ENCODE data around the gene CCNYL1.
"Not testable (repeated sequence)": the region's sequence is repeated elsewhere in the genome, so short reads cannot be mapped to it uniquely, and the experiment has no call there.

Gene CCNYL1

GRCh38 chr2:207716056-207716455, 4.6 kb downstream of the CCNYL1 start (continued):
- TF ChIP-seq GLIS3 (CRISPR knock-in tag; IDR thresholded peaks at IDR 0.05), result no peak
- TF ChIP-seq ISL1 (CRISPR knock-in tag; IDR thresholded peaks at IDR 0.05), result no peak
- no peak for TF ChIP-seq SNAI2 (CRISPR knock-in tag; IDR thresholded peaks at IDR 0.05)

- TF ChIP-seq ISL1 (CRISPR knock-in tag; IDR thresholded peaks at IDR 0.05), result no peak
- TF ChIP-seq, protein P1, sequence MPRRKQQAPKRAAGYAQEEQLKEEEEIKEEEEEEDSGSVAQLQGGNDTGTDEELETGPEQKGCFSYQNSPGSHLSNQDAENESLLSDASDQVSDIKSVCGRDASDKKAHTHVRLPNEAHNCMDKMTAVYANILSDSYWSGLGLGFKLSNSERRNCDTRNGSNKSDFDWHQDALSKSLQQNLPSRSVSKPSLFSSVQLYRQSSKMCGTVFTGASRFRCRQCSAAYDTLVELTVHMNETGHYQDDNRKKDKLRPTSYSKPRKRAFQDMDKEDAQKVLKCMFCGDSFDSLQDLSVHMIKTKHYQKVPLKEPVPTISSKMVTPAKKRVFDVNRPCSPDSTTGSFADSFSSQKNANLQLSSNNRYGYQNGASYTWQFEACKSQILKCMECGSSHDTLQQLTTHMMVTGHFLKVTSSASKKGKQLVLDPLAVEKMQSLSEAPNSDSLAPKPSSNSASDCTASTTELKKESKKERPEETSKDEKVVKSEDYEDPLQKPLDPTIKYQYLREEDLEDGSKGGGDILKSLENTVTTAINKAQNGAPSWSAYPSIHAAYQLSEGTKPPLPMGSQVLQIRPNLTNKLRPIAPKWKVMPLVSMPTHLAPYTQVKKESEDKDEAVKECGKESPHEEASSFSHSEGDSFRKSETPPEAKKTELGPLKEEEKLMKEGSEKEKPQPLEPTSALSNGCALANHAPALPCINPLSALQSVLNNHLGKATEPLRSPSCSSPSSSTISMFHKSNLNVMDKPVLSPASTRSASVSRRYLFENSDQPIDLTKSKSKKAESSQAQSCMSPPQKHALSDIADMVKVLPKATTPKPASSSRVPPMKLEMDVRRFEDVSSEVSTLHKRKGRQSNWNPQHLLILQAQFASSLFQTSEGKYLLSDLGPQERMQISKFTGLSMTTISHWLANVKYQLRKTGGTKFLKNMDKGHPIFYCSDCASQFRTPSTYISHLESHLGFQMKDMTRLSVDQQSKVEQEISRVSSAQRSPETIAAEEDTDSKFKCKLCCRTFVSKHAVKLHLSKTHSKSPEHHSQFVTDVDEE (CRISPR knock-in tag; IDR thresholded peaks at IDR 0.05), result no peak
- ATAC-seq, result no peak
These were observed 7.1 kb downstream of the CCNYL1 start for GRCh38 chr2:207718521-207718920.

- TF ChIP-seq PPARA (CRISPR knock-in tag; IDR thresholded peaks at IDR 0.05; ENCODE audit: borderline replicate concordance) (no peak), CREB5 (CRISPR knock-in tag; IDR thresholded peaks at IDR 0.05; ENCODE audit: low read depth) (no peak), TCF4 (CRISPR knock-in tag; IDR thresholded peaks at IDR 0.05; ENCODE audit: borderline replicate concordance) (no peak), GLIS3 (CRISPR knock-in tag; IDR thresholded peaks at IDR 0.05) (no peak), POU6F1 (CRISPR knock-in tag; IDR thresholded peaks at IDR 0.05; ENCODE audit: borderline replicate concordance, low read depth) (no peak), ARNTL (CRISPR knock-in tag; IDR thresholded peaks at IDR 0.05; ENCODE audit: borderline replicate concordance, low read depth) (no peak), CSDC2 (CRISPR knock-in tag; IDR thresholded peaks at IDR 0.05) (no peak), ESRRG (CRISPR knock-in tag; IDR thresholded peaks at IDR 0.05) (no peak), ZFP3 (CRISPR knock-in tag; IDR thresholded peaks at IDR 0.05) (no peak), OSR1 (CRISPR knock-in tag; IDR thresholded peaks at IDR 0.05) (no peak), BACH2 (CRISPR knock-in tag; IDR thresholded peaks at IDR 0.05; ENCODE audit: borderline replicate concordance) (no peak), ZNF70 (CRISPR knock-in tag; IDR thresholded peaks at IDR 0.05) (no peak), ZFP30 (CRISPR knock-in tag; IDR thresholded peaks at IDR 0.05) (no peak), SNAI2 (CRISPR knock-in tag; IDR thresholded peaks at IDR 0.05) (no peak), TOX (CRISPR knock-in tag; IDR thresholded peaks at IDR 0.05; ENCODE audit: borderline replicate concordance) (no peak), ZC3H10 (CRISPR knock-in tag; IDR thresholded peaks at IDR 0.05) (no peak)
- TF ChIP-seq, protein P2, sequence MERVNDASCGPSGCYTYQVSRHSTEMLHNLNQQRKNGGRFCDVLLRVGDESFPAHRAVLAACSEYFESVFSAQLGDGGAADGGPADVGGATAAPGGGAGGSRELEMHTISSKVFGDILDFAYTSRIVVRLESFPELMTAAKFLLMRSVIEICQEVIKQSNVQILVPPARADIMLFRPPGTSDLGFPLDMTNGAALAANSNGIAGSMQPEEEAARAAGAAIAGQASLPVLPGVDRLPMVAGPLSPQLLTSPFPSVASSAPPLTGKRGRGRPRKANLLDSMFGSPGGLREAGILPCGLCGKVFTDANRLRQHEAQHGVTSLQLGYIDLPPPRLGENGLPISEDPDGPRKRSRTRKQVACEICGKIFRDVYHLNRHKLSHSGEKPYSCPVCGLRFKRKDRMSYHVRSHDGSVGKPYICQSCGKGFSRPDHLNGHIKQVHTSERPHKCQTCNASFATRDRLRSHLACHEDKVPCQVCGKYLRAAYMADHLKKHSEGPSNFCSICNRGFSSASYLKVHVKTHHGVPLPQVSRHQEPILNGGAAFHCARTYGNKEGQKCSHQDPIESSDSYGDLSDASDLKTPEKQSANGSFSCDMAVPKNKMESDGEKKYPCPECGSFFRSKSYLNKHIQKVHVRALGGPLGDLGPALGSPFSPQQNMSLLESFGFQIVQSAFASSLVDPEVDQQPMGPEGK (CRISPR knock-in tag; IDR thresholded peaks at IDR 0.05; ENCODE audit: borderline replicate concordance), result no peak
- TF ChIP-seq, protein P3, sequence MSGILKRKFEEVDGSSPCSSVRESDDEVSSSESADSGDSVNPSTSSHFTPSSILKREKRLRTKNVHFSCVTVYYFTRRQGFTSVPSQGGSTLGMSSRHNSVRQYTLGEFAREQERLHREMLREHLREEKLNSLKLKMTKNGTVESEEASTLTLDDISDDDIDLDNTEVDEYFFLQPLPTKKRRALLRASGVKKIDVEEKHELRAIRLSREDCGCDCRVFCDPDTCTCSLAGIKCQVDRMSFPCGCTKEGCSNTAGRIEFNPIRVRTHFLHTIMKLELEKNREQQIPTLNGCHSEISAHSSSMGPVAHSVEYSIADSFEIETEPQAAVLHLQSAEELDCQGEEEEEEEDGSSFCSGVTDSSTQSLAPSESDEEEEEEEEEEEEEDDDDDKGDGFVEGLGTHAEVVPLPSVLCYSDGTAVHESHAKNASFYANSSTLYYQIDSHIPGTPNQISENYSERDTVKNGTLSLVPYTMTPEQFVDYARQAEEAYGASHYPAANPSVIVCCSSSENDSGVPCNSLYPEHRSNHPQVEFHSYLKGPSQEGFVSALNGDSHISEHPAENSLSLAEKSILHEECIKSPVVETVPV (CRISPR knock-in tag; IDR thresholded peaks at IDR 0.05), result no peak
- TF ChIP-seq, protein P1 (CRISPR knock-in tag; IDR thresholded peaks at IDR 0.05), result no peak
These were observed 7.6 kb downstream of the CCNYL1 start for GRCh38 chr2:207719008-207719407.

GRCh38 chr2:207719655-207720054, 8.2 kb downstream of the CCNYL1 start:
- not testable (repeated sequence) for ATAC-seq

More at GRCh38 chr2:207719008-207719407, 7.6 kb downstream of the CCNYL1 start:
- no peak for ATAC-seq
